ENCODE data around the gene BBIP1. TPM values are rescaled to one million over a fixed set of nuclear protein-coding genes. Genes with fewer than 3 reads are reported as not detected.

The BBIP1 gene, protein sequence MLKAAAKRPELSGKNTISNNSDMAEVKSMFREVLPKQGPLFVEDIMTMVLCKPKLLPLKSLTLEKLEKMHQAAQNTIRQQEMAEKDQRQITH
- total RNA-seq (2014; rRNA removed; shearing (Covaris generic); ENCODE audit: low replicate concordance) = 12.3 and 32.9 TPM in 2 replicates

GRCh38 chr10:110918643-110919348, at the start of gene BBIP1:
BBIP1 (minus strand) TSS chr10:110919180; CDS start chr10:110918157, 1,023 bp downstream.
- in situ Hi-C loops (cut with HindIII; ENCODE audit: low pct_unique_long_range_greater_than_20kb, low sequenced_read_pairs) = no loop called here
- peak; percentile 100 for DNase-seq (ENCODE audit: low read depth)

DNA sequence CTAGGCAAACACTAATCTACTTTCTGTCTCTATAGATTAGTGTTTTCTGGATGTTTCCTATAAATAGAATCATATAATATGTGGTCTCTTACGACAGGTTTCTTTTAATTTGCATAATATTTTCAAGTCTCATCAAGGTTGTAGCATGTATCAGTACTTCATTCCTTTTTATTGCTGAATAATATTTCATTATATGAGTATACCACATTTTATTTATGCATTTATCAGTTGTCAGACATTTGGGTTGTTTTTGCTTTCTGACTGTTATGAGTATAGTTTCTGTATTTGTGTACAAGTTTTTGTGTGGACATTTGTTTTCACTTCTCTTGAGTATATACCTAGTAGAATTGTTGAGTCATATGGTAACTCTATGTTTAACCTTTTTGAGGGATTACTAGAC, 48.7 kb upstream of the BBIP1 start:
- in situ Hi-C loops (cut with HindIII; ENCODE audit: low pct_unique_long_range_greater_than_20kb, low sequenced_read_pairs) = no loop called here
- DNase-seq (ENCODE audit: low read depth) = no peak

GRCh38 chr10:110967009-110967630, 48.1 kb upstream of the BBIP1 start:
- no peak for DNase-seq (ENCODE audit: low read depth)
- in situ Hi-C loops (cut with HindIII; ENCODE audit: low pct_unique_long_range_greater_than_20kb, low sequenced_read_pairs) = no loop called here

- no peak for DNase-seq (ENCODE audit: low read depth)
- in situ Hi-C loops (cut with HindIII; ENCODE audit: low pct_unique_long_range_greater_than_20kb, low sequenced_read_pairs) = no loop called here
Measured at GRCh38 chr10:110966146-110966545, 47.2 kb upstream of the BBIP1 start.

DNA sequence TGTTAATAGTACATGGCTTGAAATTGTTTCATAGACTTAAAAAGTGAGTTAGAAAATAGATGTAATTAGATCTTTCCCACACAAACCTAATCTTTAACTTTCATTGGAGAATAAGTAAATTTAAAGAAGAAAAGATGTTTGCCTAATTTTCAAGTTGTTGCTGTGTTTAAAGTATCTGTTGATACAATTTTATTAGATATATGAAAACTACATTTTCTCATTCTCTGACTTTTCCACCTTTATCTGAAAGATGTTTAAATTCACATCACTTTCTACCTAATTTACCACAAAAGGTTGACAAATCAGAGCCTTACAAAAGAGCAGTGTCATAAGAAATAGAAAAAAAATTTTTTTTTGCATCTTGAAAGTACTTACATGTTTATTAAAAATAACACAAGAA, 46.2 kb upstream of the BBIP1 start:
- in situ Hi-C loops (cut with HindIII; ENCODE audit: low pct_unique_long_range_greater_than_20kb, low sequenced_read_pairs) = no loop called here
- no peak for DNase-seq (ENCODE audit: low read depth)

DNA sequence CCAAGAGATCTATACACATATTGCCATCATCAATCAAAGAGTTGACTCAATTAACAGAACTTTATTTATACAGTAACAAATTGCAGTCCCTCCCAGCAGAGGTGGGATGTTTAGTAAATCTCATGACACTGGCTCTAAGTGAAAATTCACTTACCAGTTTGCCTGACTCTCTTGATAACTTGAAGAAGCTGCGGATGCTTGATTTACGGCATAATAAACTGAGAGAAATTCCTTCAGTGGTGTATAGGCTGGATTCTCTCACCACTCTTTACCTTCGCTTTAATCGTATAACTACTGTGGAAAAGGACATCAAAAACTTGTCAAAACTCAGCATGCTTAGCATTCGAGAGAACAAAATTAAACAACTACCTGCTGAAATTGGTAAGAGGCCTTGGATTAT, 45.7 kb upstream of the BBIP1 start:
- no peak for DNase-seq (ENCODE audit: low read depth)
- in situ Hi-C loops (cut with HindIII; ENCODE audit: low pct_unique_long_range_greater_than_20kb, low sequenced_read_pairs) = no loop called here

DNA sequence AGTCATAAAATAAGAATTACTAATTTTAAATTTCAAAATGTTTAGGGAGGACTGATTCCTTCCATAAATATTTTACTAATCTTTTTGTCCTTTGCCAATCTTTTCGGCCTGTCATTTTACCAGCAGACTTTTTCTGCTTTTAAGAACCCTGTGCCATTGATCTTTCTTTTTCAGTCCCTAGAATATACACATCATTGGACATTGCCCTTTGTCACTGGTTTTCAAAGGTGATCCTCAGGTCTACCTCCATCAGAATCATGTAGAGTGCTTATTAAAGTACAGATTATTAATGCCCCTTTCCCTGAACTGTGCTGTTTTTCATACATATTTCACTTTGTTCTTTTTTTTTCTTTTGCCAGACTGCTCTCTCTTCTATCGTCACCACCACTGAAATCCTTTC, 44.2 kb upstream of the BBIP1 start:
- in situ Hi-C loops (cut with HindIII; ENCODE audit: low pct_unique_long_range_greater_than_20kb, low sequenced_read_pairs) = no loop called here

GRCh38 chr10:110962443-110962842, 43.5 kb upstream of the BBIP1 start:
- in situ Hi-C loops (cut with HindIII; ENCODE audit: low pct_unique_long_range_greater_than_20kb, low sequenced_read_pairs) = no loop called here
- no peak for DNase-seq (ENCODE audit: low read depth)

More for the DNA sequence above, 44.2 kb upstream of the BBIP1 start:
- no peak for DNase-seq (ENCODE audit: low read depth)

- in situ Hi-C loops (cut with HindIII; ENCODE audit: low pct_unique_long_range_greater_than_20kb, low sequenced_read_pairs) = no loop called here
- no peak for DNase-seq (ENCODE audit: low read depth)
Measured at GRCh38 chr10:110960333-110960712, 41.3 kb upstream of the BBIP1 start.

- in situ Hi-C loops (cut with HindIII; ENCODE audit: low pct_unique_long_range_greater_than_20kb, low sequenced_read_pairs) = no loop called here
- no peak for DNase-seq (ENCODE audit: low read depth)
Measured at GRCh38 chr10:110959379-110960332, 40.7 kb upstream of the BBIP1 start.

DNA sequence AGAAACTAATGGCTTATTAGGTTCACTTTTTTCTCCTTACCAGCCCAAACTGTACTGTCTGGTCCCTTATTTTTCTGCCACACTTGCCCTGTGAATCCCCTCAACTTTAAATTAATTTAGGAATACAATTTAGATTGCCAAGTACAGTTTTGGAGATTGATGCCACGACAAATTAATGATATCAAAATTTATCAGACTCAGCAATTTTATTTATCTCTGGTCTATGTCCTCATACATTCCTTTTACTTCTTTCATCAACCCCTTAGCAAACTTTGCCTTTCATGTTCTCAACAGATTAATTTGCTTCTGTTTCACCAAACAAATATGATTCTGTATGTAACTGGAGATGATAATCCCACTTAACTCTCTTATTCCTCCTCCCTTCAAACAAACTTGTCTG, 38.6 kb upstream of the BBIP1 start:
- in situ Hi-C loops (cut with HindIII; ENCODE audit: low pct_unique_long_range_greater_than_20kb, low sequenced_read_pairs) = no loop called here
- DNase-seq (ENCODE audit: low read depth) = no peak

DNA sequence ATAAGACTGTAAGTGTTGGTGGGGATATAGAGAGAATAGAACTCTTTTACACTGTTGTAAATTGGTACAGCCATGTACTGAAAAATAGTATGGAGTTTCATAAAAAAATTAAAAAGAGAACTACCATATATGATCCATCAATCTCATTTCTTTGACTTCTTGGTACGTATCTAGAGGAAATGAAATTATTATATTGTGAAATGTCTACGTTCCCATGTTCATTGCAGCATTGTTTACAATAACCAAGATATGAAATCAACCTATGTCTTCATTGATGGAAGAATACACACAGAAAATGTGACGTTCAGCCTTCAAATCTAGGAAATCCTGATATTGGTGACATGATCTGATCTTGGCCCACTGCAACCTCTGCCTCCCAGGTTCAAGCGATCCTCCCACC, 32.4 kb upstream of the BBIP1 start:
- in situ Hi-C loops (cut with HindIII; ENCODE audit: low pct_unique_long_range_greater_than_20kb, low sequenced_read_pairs) = no loop called here
- no peak for DNase-seq (ENCODE audit: low read depth)

DNA sequence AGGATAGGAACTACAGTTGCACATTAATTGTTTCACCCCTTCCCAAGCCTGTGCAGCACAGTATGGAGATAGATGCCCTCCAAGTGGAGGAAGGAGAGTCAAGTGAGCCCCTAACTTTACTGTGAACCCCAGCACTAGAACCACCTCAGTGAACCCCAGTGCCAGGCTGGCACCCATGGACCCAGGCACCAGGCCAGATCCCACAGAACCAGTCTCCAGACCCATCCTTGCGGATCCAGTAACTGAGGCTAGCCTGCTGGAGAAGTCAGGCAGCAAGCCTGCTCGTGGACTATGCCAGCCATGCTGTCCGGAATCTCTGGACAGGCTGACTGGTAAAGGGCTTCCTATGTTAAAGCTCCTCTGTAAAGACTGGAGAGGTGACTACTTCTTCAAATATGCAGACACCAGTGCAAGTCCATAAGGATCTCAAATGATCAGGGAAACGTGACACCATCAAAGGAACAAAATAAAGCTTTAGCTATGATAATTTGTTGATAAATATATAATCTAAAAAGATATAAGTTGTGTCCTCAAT, 28.1 kb upstream of the BBIP1 start:
- in situ Hi-C loops (cut with HindIII; ENCODE audit: low pct_unique_long_range_greater_than_20kb, low sequenced_read_pairs) = no loop called here
- DNase-seq (ENCODE audit: low read depth) = no peak

DNA sequence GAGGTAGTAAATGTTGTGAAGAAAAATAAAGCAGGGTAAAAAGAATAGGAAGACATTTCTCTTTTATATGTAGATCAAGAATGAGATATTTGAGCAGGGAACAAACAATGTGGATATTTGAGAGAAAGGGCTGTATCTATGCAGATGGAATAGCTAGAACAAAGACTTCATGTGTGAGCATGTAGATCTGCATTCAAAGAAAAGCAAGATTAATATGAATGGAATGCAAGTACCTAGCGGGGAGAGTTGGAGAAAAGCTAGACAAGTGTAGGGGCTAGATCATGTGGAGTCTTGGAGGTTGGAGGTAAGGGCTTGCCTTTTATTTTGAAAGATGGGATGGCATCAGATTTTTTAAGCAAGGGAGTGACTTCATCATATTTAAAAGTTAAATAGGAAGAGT, 27.5 kb upstream of the BBIP1 start:
- no peak for DNase-seq (ENCODE audit: low read depth)
- in situ Hi-C loops (cut with HindIII; ENCODE audit: low pct_unique_long_range_greater_than_20kb, low sequenced_read_pairs) = no loop called here

DNA sequence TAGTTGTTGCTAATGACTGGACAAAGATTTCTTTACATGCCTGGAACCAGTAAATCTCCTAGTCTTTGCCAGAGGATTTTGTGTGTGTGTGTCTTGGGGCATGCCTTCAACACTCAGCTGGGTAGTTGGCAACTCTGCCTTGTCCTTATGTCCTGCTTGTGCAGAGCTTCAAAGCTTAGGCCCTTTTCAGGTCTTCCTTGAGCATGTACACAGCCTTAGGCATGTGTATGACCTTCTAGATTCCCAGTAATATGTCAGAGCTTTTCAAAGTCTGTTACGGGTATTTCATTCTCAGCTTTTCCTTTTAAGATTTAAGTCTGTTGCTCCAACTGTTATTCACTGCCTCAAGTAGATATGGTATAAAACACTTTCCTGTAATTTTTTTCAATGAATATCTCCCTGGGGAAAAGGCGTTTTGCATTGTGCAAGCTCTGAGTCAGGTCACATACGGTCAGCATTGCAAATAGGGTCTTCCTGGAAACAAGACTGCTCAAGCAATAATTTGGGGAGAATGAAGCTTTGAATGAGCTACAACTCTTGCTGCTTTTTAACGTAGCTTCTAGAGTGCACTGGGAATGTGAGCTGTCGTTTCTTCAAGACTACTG, 25.9 kb upstream of the BBIP1 start:
- DNase-seq (ENCODE audit: low read depth) = no peak
- in situ Hi-C loops (cut with HindIII; ENCODE audit: low pct_unique_long_range_greater_than_20kb, low sequenced_read_pairs) = no loop called here

GRCh38 chr10:110939419-110939818, 20.4 kb upstream of the BBIP1 start:
- in situ Hi-C loops (cut with HindIII; ENCODE audit: low pct_unique_long_range_greater_than_20kb, low sequenced_read_pairs) = no loop called here

DNA sequence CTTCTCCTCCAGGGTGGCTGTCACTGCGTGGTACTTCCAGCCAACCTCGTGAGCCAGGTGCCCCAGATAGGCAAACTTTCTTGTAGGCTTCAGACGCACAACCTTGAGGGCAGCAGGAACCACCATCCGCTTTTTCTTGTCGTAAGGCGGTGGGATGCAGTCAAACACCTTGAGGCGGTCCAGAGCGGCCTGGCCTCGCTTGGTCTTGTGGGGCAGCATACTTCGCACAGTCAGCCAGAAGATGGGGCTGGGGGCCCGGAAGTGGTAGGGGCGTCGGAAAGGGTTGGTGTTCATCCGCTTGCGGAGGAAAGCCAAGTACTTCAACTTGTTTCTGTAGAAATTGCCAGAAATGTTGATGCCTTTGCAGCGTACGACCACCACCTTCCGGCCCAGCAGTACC, 17.8 kb upstream of the BBIP1 start:
- no peak for DNase-seq (ENCODE audit: low read depth)
- in situ Hi-C loops (cut with HindIII; ENCODE audit: low pct_unique_long_range_greater_than_20kb, low sequenced_read_pairs) = no loop called here

More at GRCh38 chr10:110939419-110939818, 20.4 kb upstream of the BBIP1 start:
- no peak for DNase-seq (ENCODE audit: low read depth)

GRCh38 chr10:110932505-110933180, 13.7 kb upstream of the BBIP1 start:
- DNase-seq (ENCODE audit: low read depth) = no peak
- in situ Hi-C loops (cut with HindIII; ENCODE audit: low pct_unique_long_range_greater_than_20kb, low sequenced_read_pairs) = no loop called here
